Suprapubic skin (tissue), 4 donors: Measurements from ENCODE around the gene WDR1. TPM values are rescaled to one million over a fixed set of nuclear protein-coding genes. Genes with fewer than 3 reads are reported as not detected.

Source experiments
- DNase-seq, 2 donors: peaks; one replicate each; pipeline ENCODE4 v3.0.0-alpha.2; 2019; ENCODE audit warnings: low spot score in 2 of 2
- H3K27ac ChIP-seq: fragments of 200-600 bp; sonication (generic); one replicate; pipeline ENCODE4 v1.5.1; 2019
- H3K27me3 ChIP-seq: fragments of 200-600 bp; sonication (generic); one replicate; pipeline ENCODE4 v1.5.1; 2019
- H3K36me3 ChIP-seq: fragments of 200-600 bp; sonication (generic); one replicate; pipeline ENCODE4 v1.5.1; 2019
- H3K4me1 ChIP-seq: fragments of 200-600 bp; sonication (generic); one replicate; pipeline ENCODE4 v1.5.1; 2019
- H3K4me3 ChIP-seq: fragments of 200-600 bp; sonication (generic); one replicate; pipeline ENCODE4 v1.5.1; 2019; ENCODE audit warnings: mild to moderate bottlenecking
- H3K9me3 ChIP-seq: fragments of 200-600 bp; sonication (generic); one replicate; pipeline ENCODE4 v1.5.1; 2019
- CTCF ChIP-seq, 2 donors: fragments of 200-600 bp in 1 of 2; fragments of 450-650 bp in 1 of 2; sonication (generic) in 1 of 2; IDR thresholded peaks; one replicate each; pipeline ENCODE4 v1.5.1; 2016 to 2019; ENCODE audit warnings: antibody characterized with exemption in 2 of 2, mild to moderate bottlenecking in 1 of 2, moderate library complexity in 1 of 2
- EP300 ChIP-seq: sonication (generic); formaldehyde crosslinking; IDR thresholded peaks from one replicate; pipeline ENCODE4 v1.6.1; 2017; ENCODE audit warnings: antibody characterized with exemption
- POLR2A ChIP-seq, 2 donors: fragments of 450-650 bp; IDR thresholded peaks; one replicate each; pipeline ENCODE4 v1.6.1; 2017; ENCODE audit warnings: antibody characterized with exemption in 2 of 2, mild to moderate bottlenecking in 2 of 2, moderate library complexity in 2 of 2
- POLR2AphosphoS5 ChIP-seq, 3 donors: sonication (generic); formaldehyde crosslinking; IDR thresholded peaks; one replicate each; pipeline ENCODE4 v1.6.1; 2017; ENCODE audit warnings: antibody characterized with exemption in 3 of 3
- WGBS: methylation state at CpG from one replicate; pipeline ENCODE4 v1.1.5; 2018; 5-methylcytosine and 5-hydroxymethylcytosine counted together
- total RNA-seq, 4 donors: library from RNA; depleted of rRNA; stranded (reverse); fragments of >200 nt; gene quantifications; one replicate each; pipeline ENCODE4 v1.1.0, GENCODE V29; 2016

WDR1 gene
- total RNA-seq, 4 donors from 2014 or later = 113 to 126 (median 117) TPM

GRCh38 chr4:10082459-10083272, 33.9 kb downstream of the WDR1 start:
- no peaks in the 10 kb centered on the region for H3K27me3 ChIP-seq
- TF ChIP-seq CTCF (IDR thresholded peaks at IDR 0.05) = no peak
- TF ChIP-seq POLR2AphosphoS5 (IDR thresholded peaks at IDR 0.05) = no peak
- TF ChIP-seq POLR2A (IDR thresholded peaks at IDR 0.05) = no peak
- TF ChIP-seq EP300 = no peak
- H3K4me3 ChIP-seq = no peak overlapping the region
- 90% methylated on average over 19 of the region's 20 CpGs for WGBS
- peaks cover 7% of the 10 kb centered on the region for H3K4me1 ChIP-seq
- no peaks in the 10 kb centered on the region for H3K9me3 ChIP-seq
- no peak overlapping the region for H3K27ac ChIP-seq
- H3K36me3 ChIP-seq = peaks cover 100% of the 10 kb centered on the region
- DNase-seq = peak; percentile 54 to 72

DNA sequence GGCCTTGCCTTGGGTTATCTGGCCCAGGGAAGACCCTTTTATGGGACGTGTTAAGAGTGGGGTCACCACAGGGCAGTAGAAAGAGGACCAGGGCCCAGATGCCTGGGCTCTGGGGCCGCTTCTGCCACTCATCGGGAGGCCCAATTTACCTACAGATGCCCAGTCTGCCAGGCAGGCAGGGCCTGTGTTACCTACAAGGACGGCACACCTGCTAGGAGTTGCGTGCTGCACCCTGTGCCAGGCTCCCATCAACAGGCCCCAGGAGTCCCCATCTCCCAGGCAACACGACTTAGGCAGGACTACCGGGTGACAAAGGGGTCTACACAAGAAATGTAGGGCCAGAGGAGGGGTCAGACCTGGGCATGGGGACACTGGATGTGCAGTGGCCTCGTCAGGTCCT, 34.6 kb downstream of the WDR1 start:
- Histone ChIP-seq H3K27ac (no peak overlapping the region), H3K4me3 (no peak overlapping the region), H3K4me1 (peaks cover 3% of the 10 kb centered on the region), H3K9me3 (no peaks in the 10 kb centered on the region), H3K36me3 (peaks cover 100% of the 10 kb centered on the region), H3K27me3 (no peaks in the 10 kb centered on the region)
- WGBS = 97% methylated on average over 4 of the region's 8 CpGs
- TF ChIP-seq POLR2A (IDR thresholded peaks at IDR 0.05) (no peak), EP300 (no peak), CTCF (IDR thresholded peaks at IDR 0.05) (no peak), POLR2AphosphoS5 (IDR thresholded peaks at IDR 0.05) (no peak)
- peak in 1 of 2 donors; percentile 66 for DNase-seq

DNA sequence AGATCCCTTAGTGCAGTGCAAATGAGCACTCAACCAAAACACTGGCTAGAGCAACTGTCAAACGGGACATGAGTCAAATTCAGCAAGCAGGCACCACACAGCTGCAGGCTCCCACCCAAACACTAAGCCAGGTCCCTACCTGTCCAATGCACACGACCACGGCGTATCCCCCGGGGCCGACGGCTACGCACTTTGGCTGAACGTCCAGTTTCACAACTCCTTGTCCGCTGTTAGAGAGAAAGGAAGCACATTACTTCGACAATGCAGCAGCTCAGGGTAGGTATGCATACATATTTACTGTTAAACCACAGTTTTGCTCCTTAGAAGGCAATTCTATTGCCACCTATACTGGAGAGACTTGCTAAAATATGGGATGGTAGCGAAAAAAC, 35.4 kb downstream of the WDR1 start:
- H3K9me3 ChIP-seq = no peaks in the 10 kb centered on the region
- H3K4me3 ChIP-seq = no peak overlapping the region
- H3K4me1 ChIP-seq = peaks cover 3% of the 10 kb centered on the region
- 83% methylated on average over 12 of the region's 12 CpGs for WGBS
- H3K27me3 ChIP-seq = no peaks in the 10 kb centered on the region
- peaks cover 100% of the 10 kb centered on the region for H3K36me3 ChIP-seq
- peak; percentile 28 to 39 for DNase-seq
- H3K27ac ChIP-seq = no peak overlapping the region
- TF ChIP-seq POLR2AphosphoS5 (IDR thresholded peaks at IDR 0.05) (no peak), POLR2A (IDR thresholded peaks at IDR 0.05) (no peak), EP300 (no peak), CTCF (IDR thresholded peaks at IDR 0.05) (no peak)

DNA sequence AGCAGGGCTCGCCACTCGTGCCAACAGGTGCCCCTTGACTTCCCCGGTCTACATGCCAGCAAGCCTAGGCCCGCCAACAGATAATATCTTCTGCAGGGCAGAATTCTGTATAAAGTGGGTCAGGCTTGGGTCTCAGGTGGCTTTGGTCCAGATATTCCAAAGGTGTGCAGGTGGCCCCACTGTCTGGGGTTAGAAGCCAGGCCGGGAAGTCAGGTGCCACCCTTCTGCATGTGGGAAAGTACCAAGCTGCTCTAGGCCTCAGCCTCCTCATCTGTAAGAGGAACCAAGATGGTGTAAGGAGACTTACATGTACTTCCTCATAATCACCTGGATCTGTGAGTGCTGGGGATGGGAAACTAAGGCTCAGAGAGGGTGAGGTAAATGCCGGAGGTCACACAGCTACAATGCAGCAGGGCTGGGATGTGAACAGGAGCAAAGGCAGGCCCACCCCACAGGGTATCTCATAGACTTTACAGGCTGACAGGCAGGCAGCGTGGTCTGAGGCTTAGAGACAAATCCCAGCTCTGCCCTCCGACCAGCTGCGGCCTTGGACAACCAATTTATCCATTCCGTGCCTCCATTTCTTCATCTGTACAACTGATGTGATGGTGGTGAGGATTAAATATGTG, 35.9 kb downstream of the WDR1 start:
- WGBS = 80% methylated on average over 10 of the region's 10 CpGs
- Histone ChIP-seq H3K27me3 (no peaks in the 10 kb centered on the region), H3K4me3 (no peak overlapping the region), H3K9me3 (no peaks in the 10 kb centered on the region), H3K36me3 (peaks cover 100% of the 10 kb centered on the region), H3K4me1 (peaks cover 2% of the 10 kb centered on the region), H3K27ac (no peak overlapping the region)
- DNase-seq = peak; percentile 47 to 56
- TF ChIP-seq CTCF (IDR thresholded peaks at IDR 0.05) (no peak), POLR2AphosphoS5 (IDR thresholded peaks at IDR 0.05) (no peak), POLR2A (IDR thresholded peaks at IDR 0.05) (no peak), EP300 (no peak)

DNA sequence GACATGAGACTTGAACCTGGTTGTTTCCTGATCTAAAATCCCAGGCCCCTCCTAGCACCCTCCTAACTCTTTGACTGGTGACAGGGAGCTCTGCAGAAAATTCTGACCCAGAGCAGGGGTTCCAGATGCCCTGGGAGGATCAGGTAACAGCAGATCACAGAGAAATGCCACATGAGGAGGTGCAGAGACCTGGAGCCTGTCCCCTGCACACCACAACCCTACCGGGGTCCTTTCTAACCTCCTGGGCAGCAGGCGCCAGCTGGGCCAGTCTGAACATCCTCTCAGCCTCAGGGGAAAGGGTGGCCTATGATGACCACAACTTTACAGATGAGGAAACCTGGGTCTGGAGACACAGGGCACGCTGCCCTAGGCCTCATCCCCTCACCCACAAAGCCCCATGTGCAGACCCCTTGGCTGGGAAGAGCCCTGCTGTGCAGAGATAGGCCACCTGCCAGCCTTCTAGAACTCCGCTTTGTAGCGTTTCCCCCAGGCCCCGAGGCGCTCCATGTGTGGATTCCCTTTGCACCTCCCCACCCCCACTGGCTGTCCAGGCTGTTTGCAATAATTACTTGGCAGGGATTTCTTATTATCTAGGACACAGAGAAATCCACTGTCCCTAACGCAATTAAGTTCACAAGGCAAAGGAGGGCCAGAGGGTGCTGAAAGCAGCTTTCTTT, 36.5 kb downstream of the WDR1 start:
- TF ChIP-seq POLR2AphosphoS5 (IDR thresholded peaks at IDR 0.05) = no peak
- peak in 1 of 2 donors; percentile 72 for DNase-seq
- WGBS = 73% methylated on average over 5 of the region's 8 CpGs
- H3K9me3 ChIP-seq = no peaks in the 10 kb centered on the region
- H3K36me3 ChIP-seq = peaks cover 100% of the 10 kb centered on the region
- no peak overlapping the region for H3K4me3 ChIP-seq
- H3K4me1 ChIP-seq = no peaks in the 10 kb centered on the region
- H3K27ac ChIP-seq = no peak overlapping the region
- H3K27me3 ChIP-seq = no peaks in the 10 kb centered on the region
